Activated B cell treated with CpG ODN at 0.5 μM for 24 hours (primary cell): ENCODE results near the gene LSAMP. TPM values are rescaled to one million over a fixed set of nuclear protein-coding genes. Genes with fewer than 3 reads are reported as not detected.

ENCODE experiments used
- ATAC-seq: fragments of 200-7000 bp; cut with Tn5 transposase; one replicate; pipeline ENCODE4 v1.10.0; 2021; ENCODE audit warnings: low read depth, mild to moderate bottlenecking, moderate library complexity
- CTCF ChIA-PET: fragments of 350-600 bp; sonication (Branson Sonifier 250); formaldehyde crosslinking; loops from one replicate; lab custom pipeline; 2021; ENCODE audit warnings: antibody characterized with exemption; lab: Charles Lee
- POLR2A ChIA-PET: fragments of 350-600 bp; sonication (Branson Sonifier 250); formaldehyde crosslinking; loops from one replicate; lab custom pipeline; 2021; ENCODE audit warnings: antibody characterized with exemption; lab: Charles Lee
- DNase-seq: peaks from one replicate; pipeline ENCODE4 v3.0.0; 2022
- H3K27ac Mint-ChIP-seq: one replicate; pipeline ENCODE4 v1.8.0; 2020; ENCODE audit warnings: mixed read lengths
- H3K27me3 Mint-ChIP-seq: one replicate; pipeline ENCODE4 v1.8.0; 2021; ENCODE audit warnings: mixed read lengths
- H3K36me3 Mint-ChIP-seq: one replicate; pipeline ENCODE4 v1.8.0; 2021; ENCODE audit warnings: low read depth, mixed read lengths
- H3K4me1 Mint-ChIP-seq: one replicate; pipeline ENCODE4 v1.8.0; 2021; ENCODE audit warnings: mixed read lengths
- H3K4me3 Mint-ChIP-seq: one replicate; pipeline ENCODE4 v1.8.0; 2020; ENCODE audit warnings: mild to moderate bottlenecking, mixed read lengths
- H3K9me3 Mint-ChIP-seq: one replicate; pipeline ENCODE4 v1.8.0; 2020; ENCODE audit warnings: mixed read lengths
- intact Hi-C: fragments of 100-400 bp; cut with micrococcal nuclease; formaldehyde crosslinking; loops from one replicate; pipeline ENCODE4 v1.15.1; 2024
- total RNA-seq: library from RNA; stranded (reverse); gene quantifications from 2 replicates; pipeline ENCODE4 v1.2.3, GENCODE V29; 2022
- TF ChIP-seq, protein P1 (sequence below): fragments of 200-600 bp; IDR thresholded peaks from one replicate; pipeline ENCODE4 v1.8.0; 2022; ENCODE audit warnings: antibody characterized with exemption, mild to moderate bottlenecking

Gene LSAMP
- total RNA-seq, 1 donor from 2014 or later = 0.16 TPM

GRCh38 chr3:115814006-115814405 is 631.3 kb downstream of the LSAMP start:
- ChIA-PET POLR2A (no interaction called here), CTCF (no interaction called here)
- no peak for DNase-seq
- Mint-ChIP-seq H3K36me3 (no peaks in the 10 kb centered on the region), H3K9me3 (no peaks in the 10 kb centered on the region), H3K27ac (no peak overlapping the region), H3K4me1 (no peaks in the 10 kb centered on the region), H3K27me3 (peaks cover 13% of the 10 kb centered on the region), H3K4me3 (no peak overlapping the region)
- TF ChIP-seq, protein P1, sequence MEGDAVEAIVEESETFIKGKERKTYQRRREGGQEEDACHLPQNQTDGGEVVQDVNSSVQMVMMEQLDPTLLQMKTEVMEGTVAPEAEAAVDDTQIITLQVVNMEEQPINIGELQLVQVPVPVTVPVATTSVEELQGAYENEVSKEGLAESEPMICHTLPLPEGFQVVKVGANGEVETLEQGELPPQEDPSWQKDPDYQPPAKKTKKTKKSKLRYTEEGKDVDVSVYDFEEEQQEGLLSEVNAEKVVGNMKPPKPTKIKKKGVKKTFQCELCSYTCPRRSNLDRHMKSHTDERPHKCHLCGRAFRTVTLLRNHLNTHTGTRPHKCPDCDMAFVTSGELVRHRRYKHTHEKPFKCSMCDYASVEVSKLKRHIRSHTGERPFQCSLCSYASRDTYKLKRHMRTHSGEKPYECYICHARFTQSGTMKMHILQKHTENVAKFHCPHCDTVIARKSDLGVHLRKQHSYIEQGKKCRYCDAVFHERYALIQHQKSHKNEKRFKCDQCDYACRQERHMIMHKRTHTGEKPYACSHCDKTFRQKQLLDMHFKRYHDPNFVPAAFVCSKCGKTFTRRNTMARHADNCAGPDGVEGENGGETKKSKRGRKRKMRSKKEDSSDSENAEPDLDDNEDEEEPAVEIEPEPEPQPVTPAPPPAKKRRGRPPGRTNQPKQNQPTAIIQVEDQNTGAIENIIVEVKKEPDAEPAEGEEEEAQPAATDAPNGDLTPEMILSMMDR = no peak
- ATAC-seq = no peak
- intact Hi-C loops = loop anchor here (1.0 to 10.0 kb wide), 7 partner anchors 29 to 1659 kb away; no protein-coding TSS in a partner anchor

- TF ChIP-seq, protein P1 = no peak
- no peak overlapping the region for H3K27ac Mint-ChIP-seq
- H3K4me3 Mint-ChIP-seq = no peak overlapping the region
- no peak for ATAC-seq
- peaks cover 29% of the 10 kb centered on the region for H3K27me3 Mint-ChIP-seq
- no peaks in the 10 kb centered on the region for H3K36me3 Mint-ChIP-seq
- no peak for DNase-seq
- no peaks in the 10 kb centered on the region for H3K4me1 Mint-ChIP-seq
- intact Hi-C loops = no loop called here
- CTCF ChIA-PET = interaction anchor here (2.1 kb wide), 1 partner anchor 9 kb away, joined by 7 read pairs; no protein-coding TSS in a partner anchor
- H3K9me3 Mint-ChIP-seq = no peaks in the 10 kb centered on the region
- POLR2A ChIA-PET = no interaction called here
These were observed 636.5 kb downstream of the LSAMP start for GRCh38 chr3:115808816-115809215.

GRCh38 chr3:115808244-115808643 is 637.0 kb downstream of the LSAMP start:
- Mint-ChIP-seq H3K27ac (no peak overlapping the region), H3K9me3 (no peaks in the 10 kb centered on the region), H3K36me3 (no peaks in the 10 kb centered on the region), H3K27me3 (peaks cover 29% of the 10 kb centered on the region), H3K4me1 (no peaks in the 10 kb centered on the region), H3K4me3 (no peak overlapping the region)
- ChIA-PET POLR2A (interaction anchor here (0.6 kb wide), 1 partner anchor 147 kb away, joined by 7 read pairs; no protein-coding TSS in a partner anchor), CTCF (interaction anchor here (0.6 to 2.1 kb wide), 3 partner anchors 10 to 24 kb away, joined by 3 to 7 read pairs (median 4); no protein-coding TSS in a partner anchor)
- DNase-seq = no peak
- TF ChIP-seq, protein P1 = no peak
- no peak for ATAC-seq
- intact Hi-C loops = no loop called here

DNA sequence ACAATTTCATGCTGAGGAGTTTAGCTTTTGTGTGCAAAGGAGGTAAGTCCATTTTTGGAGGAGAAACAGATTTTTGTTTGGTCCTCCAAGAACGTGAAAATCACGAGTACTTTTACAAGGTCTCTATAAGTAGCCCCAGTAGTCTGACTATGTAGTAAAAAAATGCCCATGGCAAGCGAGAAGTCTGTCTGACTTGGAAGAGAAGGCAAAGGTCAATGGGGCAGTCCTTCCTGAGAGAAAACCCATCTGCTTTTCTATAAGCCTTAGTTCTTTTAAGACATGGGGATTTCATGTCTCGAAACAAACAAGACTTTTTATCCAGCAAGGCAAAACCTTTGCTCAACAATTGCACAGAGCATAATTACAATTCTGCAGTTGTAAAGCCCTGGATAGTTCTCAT is 638.8 kb downstream of the LSAMP start:
- POLR2A ChIA-PET = no interaction called here
- peaks cover 38% of the 10 kb centered on the region for H3K27me3 Mint-ChIP-seq
- no peak overlapping the region for H3K27ac Mint-ChIP-seq
- no peaks in the 10 kb centered on the region for H3K9me3 Mint-ChIP-seq
- DNase-seq = no peak
- no peaks in the 10 kb centered on the region for H3K36me3 Mint-ChIP-seq
- H3K4me1 Mint-ChIP-seq = no peaks in the 10 kb centered on the region
- ATAC-seq = no peak
- intact Hi-C loops = no loop called here
- CTCF ChIA-PET = no interaction called here
- H3K4me3 Mint-ChIP-seq = no peak overlapping the region
- TF ChIP-seq, protein P1 = no peak

- TF ChIP-seq, protein P1 = no peak
- intact Hi-C loops = no loop called here
- ChIA-PET POLR2A (no interaction called here), CTCF (interaction anchor here (0.7 kb wide), 1 partner anchor 22 kb away, joined by 3 read pairs; no protein-coding TSS in a partner anchor)
- H3K4me1 Mint-ChIP-seq = no peaks in the 10 kb centered on the region
- no peaks in the 10 kb centered on the region for H3K36me3 Mint-ChIP-seq
- peaks cover 34% of the 10 kb centered on the region for H3K27me3 Mint-ChIP-seq
- H3K4me3 Mint-ChIP-seq = no peak overlapping the region
- no peak overlapping the region for H3K27ac Mint-ChIP-seq
- H3K9me3 Mint-ChIP-seq = no peaks in the 10 kb centered on the region
- ATAC-seq = no peak
- DNase-seq = no peak
These were observed 639.8 kb downstream of the LSAMP start for GRCh38 chr3:115805520-115805919.
